Upper lobe of left lung (tissue), 6 donors: ENCODE measurements around the gene TMEM221. TPM values are rescaled to one million over a fixed set of nuclear protein-coding genes. Genes with fewer than 3 reads are reported as not detected.
A peak's percentile ranks its signal among the peaks of the same experiment; 100 is the strongest.

Source experiments
- ATAC-seq, 2 donors: fragments of 200-7000 bp; cut with Tn5 transposase; one replicate each; pipeline ENCODE4 v1.9.1; 2022; ENCODE audit warnings: mild to moderate bottlenecking in 2 of 2, moderate library complexity in 2 of 2; ENCODE audit not compliant: low FRiP score in 2 of 2
- DNase-seq, 2 donors: peaks; one replicate each; pipeline ENCODE4 v3.0.0-alpha.2; 2019 to 2020
- H3K27ac ChIP-seq, 4 donors: fragments of 200-600 bp; sonication (generic); one replicate each; pipeline ENCODE4 v1.5.1; 2016 to 2019
- H3K27me3 ChIP-seq, 4 donors: fragments of 200-600 bp; sonication (generic); one replicate each; pipeline ENCODE4 v1.5.1; 2017 to 2019
- H3K36me3 ChIP-seq, 4 donors: fragments of 200-600 bp; sonication (generic); one replicate each; pipeline ENCODE4 v1.5.1; 2016 to 2019
- H3K4me1 ChIP-seq, 4 donors: fragments of 200-600 bp; sonication (generic); one replicate each; pipeline ENCODE4 v1.5.1; 2018 to 2019
- H3K4me3 ChIP-seq, 4 donors: fragments of 200-600 bp; sonication (generic); one replicate each; pipeline ENCODE4 v1.5.1; 2017 to 2019; ENCODE audit warnings: mild to moderate bottlenecking in 2 of 4, moderate library complexity in 1 of 4
- H3K9me3 ChIP-seq, 4 donors: fragments of 200-600 bp; sonication (generic); one replicate each; pipeline ENCODE4 v1.5.1; 2018 to 2019
- EP300 ChIP-seq, 4 donors: sonication (generic); formaldehyde crosslinking; IDR thresholded peaks; one replicate each; pipeline ENCODE4 v1.5.1; 2017; ENCODE audit warnings: antibody characterized with exemption in 4 of 4, control low read depth in 2 of 4
- POLR2A ChIP-seq, 4 donors: fragments of 450-650 bp; IDR thresholded peaks; one replicate each; pipeline ENCODE4 v1.5.1; 2016 to 2017; ENCODE audit warnings: antibody characterized with exemption in 4 of 4, mild to moderate bottlenecking in 2 of 4
- POLR2AphosphoS5 ChIP-seq, 2 donors: sonication (generic); formaldehyde crosslinking; IDR thresholded peaks; one replicate each; pipeline ENCODE4 v1.5.1; 2017; ENCODE audit warnings: antibody characterized with exemption in 2 of 2
- WGBS, 2 donors: methylation state at CpG; one replicate each; pipeline ENCODE4 v1.1.5; 2017 to 2018; 5-methylcytosine and 5-hydroxymethylcytosine counted together
- total RNA-seq, 6 donors: library from RNA; depleted of rRNA in 4 of 6; stranded (reverse); fragments of >200 nt in 4 of 6; gene quantifications; one replicate each; pipeline versions ENCODE4 v1.1.0 to v1.2.1, GENCODE V29; 2016 to 2021
- TF ChIP-seq, protein P1 (sequence below), 6 experiments: fragments of 450-650 bp in 4 of 6; fragments of 200-600 bp in 2 of 6; sonication (generic) in 2 of 6; IDR thresholded peaks; one replicate each; pipeline ENCODE4 v1.5.1; 2016 to 2019; ENCODE audit warnings: antibody characterized with exemption in 6 of 6
- donor health status: DM: no; HTN: no; CAD: no; lungs with moderate emphysema.
- donor health status: DM: no; HTN: yes; CAD: no; lungs with severe emphysema.

Gene TMEM221
- total RNA-seq, 6 donors from 2014 or later = 0.14 TPM; not detected in 5

DNA sequence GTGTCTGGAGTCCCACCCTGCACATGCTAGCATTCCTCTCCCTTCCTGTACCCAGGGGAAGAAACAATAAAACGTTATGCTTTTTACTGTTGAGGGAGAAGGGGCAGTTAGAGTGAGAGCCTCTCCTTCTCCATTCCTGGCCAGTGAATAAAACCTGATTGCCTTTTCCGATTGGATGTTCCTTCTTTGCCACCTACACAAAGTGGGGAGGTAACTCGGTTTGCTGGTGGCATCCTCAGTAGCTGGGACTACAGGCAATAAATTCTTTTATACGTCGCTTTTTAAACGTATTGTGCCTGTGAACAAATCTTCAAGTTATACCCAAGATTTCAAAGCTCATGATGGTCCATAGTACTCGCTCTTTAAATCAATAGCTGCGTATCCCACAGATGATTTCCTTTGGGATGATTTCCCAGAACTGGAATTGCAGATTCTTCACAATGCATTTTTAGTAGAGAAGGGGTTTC, 29.3 kb downstream of the TMEM221 start:
- Histone ChIP-seq H3K36me3 (peaks cover 0 to 13% (median 8%) of the 10 kb centered on the region in 4 donors), H3K27ac (peak overlapping the region; percentile 32 to 93 (median 78)), H3K9me3 (no peaks in the 10 kb centered on the region), H3K4me3 (peak overlapping the region in 3 of 4 donors; percentile 83 to 93 (median 89)), H3K27me3 (no peaks in the 10 kb centered on the region), H3K4me1 (peaks cover 5 to 18% (median 11%) of the 10 kb centered on the region in 4 donors)
- 31 to 33% methylated on average over 8 of the region's 8 CpGs for WGBS, 2 donors
- TF ChIP-seq POLR2A (IDR thresholded peaks at IDR 0.05) = no peak
- TF ChIP-seq POLR2AphosphoS5 (IDR thresholded peaks at IDR 0.05) = no peak
- no peak for TF ChIP-seq EP300 (IDR thresholded peaks at IDR 0.05)
- ATAC-seq = no peak
- no peak for DNase-seq

DNA sequence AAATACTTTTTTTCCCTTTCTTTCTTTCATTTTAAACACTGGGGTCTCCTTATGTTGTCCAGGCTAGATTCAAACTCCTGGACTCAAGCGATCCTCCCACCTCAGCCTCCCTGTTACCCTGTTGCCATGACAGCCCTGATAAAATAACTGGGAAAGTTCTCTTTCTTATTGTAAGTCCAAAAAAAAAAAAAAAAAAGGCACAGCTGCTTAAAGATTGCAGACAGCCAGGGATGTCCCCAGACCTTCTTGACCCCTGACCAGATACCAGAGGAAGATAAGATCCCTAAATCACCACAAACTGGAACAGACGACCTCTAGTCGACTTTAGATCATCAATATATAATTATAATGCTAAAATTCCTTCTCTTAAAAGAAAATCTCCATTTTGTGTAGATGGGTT, 29.8 kb downstream of the TMEM221 start:
- H3K27ac ChIP-seq = peak overlapping the region in 2 of 4 donors; percentile 73 to 93
- peaks cover 0 to 10% (median 5%) of the 10 kb centered on the region in 4 donors for H3K36me3 ChIP-seq
- no peaks in the 10 kb centered on the region for H3K9me3 ChIP-seq
- no peaks in the 10 kb centered on the region for H3K27me3 ChIP-seq
- peak overlapping the region in 1 of 4 donors; percentile 83 for H3K4me3 ChIP-seq
- ATAC-seq = no peak
- no peak for DNase-seq
- H3K4me1 ChIP-seq = peaks cover 7 to 22% (median 12%) of the 10 kb centered on the region in 4 donors
- TF ChIP-seq, protein P1, sequence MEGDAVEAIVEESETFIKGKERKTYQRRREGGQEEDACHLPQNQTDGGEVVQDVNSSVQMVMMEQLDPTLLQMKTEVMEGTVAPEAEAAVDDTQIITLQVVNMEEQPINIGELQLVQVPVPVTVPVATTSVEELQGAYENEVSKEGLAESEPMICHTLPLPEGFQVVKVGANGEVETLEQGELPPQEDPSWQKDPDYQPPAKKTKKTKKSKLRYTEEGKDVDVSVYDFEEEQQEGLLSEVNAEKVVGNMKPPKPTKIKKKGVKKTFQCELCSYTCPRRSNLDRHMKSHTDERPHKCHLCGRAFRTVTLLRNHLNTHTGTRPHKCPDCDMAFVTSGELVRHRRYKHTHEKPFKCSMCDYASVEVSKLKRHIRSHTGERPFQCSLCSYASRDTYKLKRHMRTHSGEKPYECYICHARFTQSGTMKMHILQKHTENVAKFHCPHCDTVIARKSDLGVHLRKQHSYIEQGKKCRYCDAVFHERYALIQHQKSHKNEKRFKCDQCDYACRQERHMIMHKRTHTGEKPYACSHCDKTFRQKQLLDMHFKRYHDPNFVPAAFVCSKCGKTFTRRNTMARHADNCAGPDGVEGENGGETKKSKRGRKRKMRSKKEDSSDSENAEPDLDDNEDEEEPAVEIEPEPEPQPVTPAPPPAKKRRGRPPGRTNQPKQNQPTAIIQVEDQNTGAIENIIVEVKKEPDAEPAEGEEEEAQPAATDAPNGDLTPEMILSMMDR (IDR thresholded peaks at IDR 0.05) = no peak
- TF ChIP-seq POLR2A (IDR thresholded peaks at IDR 0.05) (no peak), POLR2AphosphoS5 (IDR thresholded peaks at IDR 0.05) (no peak), EP300 (IDR thresholded peaks at IDR 0.05) (no peak)
- 65 to 68% methylated on average over 3 of the region's 3 CpGs for WGBS, 2 donors

DNA sequence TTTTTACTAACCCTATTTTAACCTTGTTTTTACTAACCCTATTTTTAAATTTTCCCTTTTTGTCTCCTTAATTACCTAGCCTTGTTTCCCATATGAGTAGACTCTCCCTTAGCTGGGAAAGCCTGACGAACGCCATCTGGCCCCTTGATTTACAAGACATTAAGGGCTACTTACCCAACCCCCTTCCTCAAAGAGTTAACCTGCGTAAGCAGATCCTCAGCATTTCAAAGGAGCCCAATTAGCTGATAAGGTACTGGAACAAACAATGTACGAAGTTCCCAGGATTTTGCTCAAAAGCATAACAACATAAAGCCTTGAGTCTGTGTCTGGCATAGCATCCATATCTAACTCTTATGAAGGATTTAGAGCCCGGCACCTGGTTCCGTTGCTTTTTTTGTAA, 33.3 kb downstream of the TMEM221 start:
- Histone ChIP-seq H3K9me3 (no peaks in the 10 kb centered on the region), H3K36me3 (peaks cover 0 to 4% (median 0%) of the 10 kb centered on the region in 4 donors), H3K27me3 (no peaks in the 10 kb centered on the region), H3K4me3 (no peak overlapping the region), H3K4me1 (peaks cover 10 to 14% (median 13%) of the 10 kb centered on the region in 4 donors), H3K27ac (peak overlapping the region in 2 of 4 donors; percentile 1 to 21)
- no peak for TF ChIP-seq POLR2AphosphoS5 (IDR thresholded peaks at IDR 0.05)
- TF ChIP-seq, protein P1 (IDR thresholded peaks at IDR 0.05) = no peak
- 61 to 71% methylated on average over 6 of the region's 6 CpGs for WGBS, 2 donors
- DNase-seq = no peak
- ATAC-seq = no peak

DNA sequence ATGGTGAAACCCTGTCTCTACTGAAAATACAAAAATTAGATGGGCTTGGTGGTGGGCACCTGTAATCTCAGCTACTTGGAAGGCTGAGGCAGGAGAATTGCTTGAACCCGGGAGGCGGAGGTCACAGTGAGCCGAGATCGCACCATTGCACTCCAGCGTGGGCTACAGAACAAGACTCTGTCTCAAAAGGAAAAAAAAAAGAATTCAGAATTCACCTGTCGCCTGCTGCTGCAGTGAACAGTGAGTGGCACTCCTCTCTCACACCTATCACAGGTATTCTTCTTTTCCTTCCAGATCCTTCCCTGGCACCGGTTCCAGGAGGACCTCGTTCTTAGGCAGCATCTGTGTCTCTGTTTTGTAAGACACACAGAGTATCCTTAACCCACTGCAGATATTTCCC, 34.4 kb downstream of the TMEM221 start:
- TF ChIP-seq EP300 (IDR thresholded peaks at IDR 0.05) = no peak
- TF ChIP-seq, protein P1 (IDR thresholded peaks at IDR 0.05) = no peak
- TF ChIP-seq POLR2AphosphoS5 (IDR thresholded peaks at IDR 0.05) = no peak
- no peak for TF ChIP-seq POLR2A (IDR thresholded peaks at IDR 0.05)
- peaks cover 0 to 4% (median 0%) of the 10 kb centered on the region in 4 donors for H3K36me3 ChIP-seq
- no peaks in the 10 kb centered on the region for H3K27me3 ChIP-seq
- DNase-seq (no peak), ATAC-seq (no peak)
- no peak overlapping the region for H3K4me3 ChIP-seq
- WGBS, 2 donors = 91 to 93% methylated on average over 8 of the region's 8 CpGs
- peaks cover 8 to 13% (median 10%) of the 10 kb centered on the region in 4 donors for H3K4me1 ChIP-seq
- no peaks in the 10 kb centered on the region for H3K9me3 ChIP-seq
- H3K27ac ChIP-seq = peak overlapping the region in 2 of 4 donors; percentile 75 to 77

DNA sequence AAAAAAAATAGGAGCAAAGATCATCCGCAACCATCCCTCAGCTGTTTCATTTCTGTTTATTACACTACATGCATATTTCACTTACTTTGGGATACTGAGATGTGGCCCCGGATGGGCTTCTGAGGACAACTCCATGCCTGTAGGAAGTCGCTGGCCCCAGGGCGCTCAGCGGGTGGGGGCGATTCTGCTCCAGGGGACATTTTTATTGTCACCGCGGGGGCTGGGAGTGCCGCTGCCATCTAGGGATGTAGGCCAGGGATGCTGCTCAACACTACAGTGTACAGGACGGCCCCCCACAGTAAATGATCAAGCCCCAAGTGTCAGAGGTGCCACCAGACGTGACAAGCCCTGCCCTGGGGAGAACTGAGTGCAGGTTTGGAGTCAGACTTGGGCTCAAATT, 36.7 kb downstream of the TMEM221 start:
- H3K27ac ChIP-seq = peak overlapping the region; percentile 30 to 77 (median 66)
- peak in 1 of 2 donors; percentile 60 for DNase-seq
- H3K4me3 ChIP-seq = no peak overlapping the region
- peaks cover 11 to 19% (median 15%) of the 10 kb centered on the region in 4 donors for H3K4me1 ChIP-seq
- no peak for ATAC-seq
- 62 to 83% methylated on average over 8 to 11 of the region's 11 CpGs for WGBS, 2 donors
- H3K9me3 ChIP-seq = no peaks in the 10 kb centered on the region
- H3K36me3 ChIP-seq = peaks cover 0 to 4% (median 0%) of the 10 kb centered on the region in 4 donors
- no peak for TF ChIP-seq POLR2A (IDR thresholded peaks at IDR 0.05)
- no peak for TF ChIP-seq POLR2AphosphoS5 (IDR thresholded peaks at IDR 0.05)
- TF ChIP-seq EP300 (IDR thresholded peaks at IDR 0.05) = no peak
- TF ChIP-seq, protein P1 (IDR thresholded peaks at IDR 0.05) = no peak
- H3K27me3 ChIP-seq = no peaks in the 10 kb centered on the region
